Suprapubic skin (tissue), 4 donors: Measurements from ENCODE around the gene DEPDC5. TPM values are rescaled to one million over a fixed set of nuclear protein-coding genes. Genes with fewer than 3 reads are reported as not detected.

ENCODE experiments used
- DNase-seq, 2 donors: peaks; one replicate each; pipeline ENCODE4 v3.0.0-alpha.2; 2019; ENCODE audit warnings: low spot score in 2 of 2
- H3K27ac ChIP-seq: fragments of 200-600 bp; sonication (generic); one replicate; pipeline ENCODE4 v1.5.1; 2019
- H3K27me3 ChIP-seq: fragments of 200-600 bp; sonication (generic); one replicate; pipeline ENCODE4 v1.5.1; 2019
- H3K36me3 ChIP-seq: fragments of 200-600 bp; sonication (generic); one replicate; pipeline ENCODE4 v1.5.1; 2019
- H3K4me1 ChIP-seq: fragments of 200-600 bp; sonication (generic); one replicate; pipeline ENCODE4 v1.5.1; 2019
- H3K4me3 ChIP-seq: fragments of 200-600 bp; sonication (generic); one replicate; pipeline ENCODE4 v1.5.1; 2019; ENCODE audit warnings: mild to moderate bottlenecking
- H3K9me3 ChIP-seq: fragments of 200-600 bp; sonication (generic); one replicate; pipeline ENCODE4 v1.5.1; 2019
- CTCF ChIP-seq, 2 donors: fragments of 200-600 bp in 1 of 2; fragments of 450-650 bp in 1 of 2; sonication (generic) in 1 of 2; IDR thresholded peaks; one replicate each; pipeline ENCODE4 v1.5.1; 2016 to 2019; ENCODE audit warnings: antibody characterized with exemption in 2 of 2, mild to moderate bottlenecking in 1 of 2, moderate library complexity in 1 of 2
- EP300 ChIP-seq: sonication (generic); formaldehyde crosslinking; IDR thresholded peaks from one replicate; pipeline ENCODE4 v1.6.1; 2017; ENCODE audit warnings: antibody characterized with exemption
- POLR2A ChIP-seq, 2 donors: fragments of 450-650 bp; IDR thresholded peaks; one replicate each; pipeline ENCODE4 v1.6.1; 2017; ENCODE audit warnings: antibody characterized with exemption in 2 of 2, mild to moderate bottlenecking in 2 of 2, moderate library complexity in 2 of 2
- POLR2AphosphoS5 ChIP-seq, 3 donors: sonication (generic); formaldehyde crosslinking; IDR thresholded peaks; one replicate each; pipeline ENCODE4 v1.6.1; 2017; ENCODE audit warnings: antibody characterized with exemption in 3 of 3
- WGBS: methylation state at CpG from one replicate; pipeline ENCODE4 v1.1.5; 2018; 5-methylcytosine and 5-hydroxymethylcytosine counted together
- total RNA-seq, 4 donors: library from RNA; depleted of rRNA; stranded (reverse); fragments of >200 nt; gene quantifications; one replicate each; pipeline ENCODE4 v1.1.0, GENCODE V29; 2016

Gene DEPDC5
- total RNA-seq, 4 donors from 2014 or later = 10.2 to 35.6 (median 15.5) TPM

- no peaks in the 10 kb centered on the region for H3K27me3 ChIP-seq
- peaks cover 72% of the 10 kb centered on the region for H3K36me3 ChIP-seq
- no peak for TF ChIP-seq CTCF (IDR thresholded peaks at IDR 0.05)
- no peak for TF ChIP-seq POLR2A (IDR thresholded peaks at IDR 0.05)
- TF ChIP-seq EP300 = no peak
- no peak for TF ChIP-seq POLR2AphosphoS5 (IDR thresholded peaks at IDR 0.05)
- 90% methylated on average over 9 of the region's 9 CpGs for WGBS
- no peaks in the 10 kb centered on the region for H3K9me3 ChIP-seq
- DNase-seq = peak in 1 of 2 donors; percentile 11
- no peak overlapping the region for H3K4me3 ChIP-seq
- no peaks in the 10 kb centered on the region for H3K4me1 ChIP-seq
- H3K27ac ChIP-seq = no peak overlapping the region
Observed at GRCh38 chr22:31852691-31853421, 99.0 kb downstream of the DEPDC5 start.

- no peak for DNase-seq
- Histone ChIP-seq H3K36me3 (peaks cover 62% of the 10 kb centered on the region), H3K27me3 (no peaks in the 10 kb centered on the region), H3K4me1 (no peaks in the 10 kb centered on the region), H3K4me3 (no peak overlapping the region), H3K9me3 (no peaks in the 10 kb centered on the region), H3K27ac (no peak overlapping the region)
- 100% methylated on average over 5 of the region's 6 CpGs for WGBS
- TF ChIP-seq POLR2A (IDR thresholded peaks at IDR 0.05) (no peak), POLR2AphosphoS5 (IDR thresholded peaks at IDR 0.05) (no peak), EP300 (no peak), CTCF (IDR thresholded peaks at IDR 0.05) (no peak)
Observed at GRCh38 chr22:31853736-31854495, 100.1 kb downstream of the DEPDC5 start.

DNA sequence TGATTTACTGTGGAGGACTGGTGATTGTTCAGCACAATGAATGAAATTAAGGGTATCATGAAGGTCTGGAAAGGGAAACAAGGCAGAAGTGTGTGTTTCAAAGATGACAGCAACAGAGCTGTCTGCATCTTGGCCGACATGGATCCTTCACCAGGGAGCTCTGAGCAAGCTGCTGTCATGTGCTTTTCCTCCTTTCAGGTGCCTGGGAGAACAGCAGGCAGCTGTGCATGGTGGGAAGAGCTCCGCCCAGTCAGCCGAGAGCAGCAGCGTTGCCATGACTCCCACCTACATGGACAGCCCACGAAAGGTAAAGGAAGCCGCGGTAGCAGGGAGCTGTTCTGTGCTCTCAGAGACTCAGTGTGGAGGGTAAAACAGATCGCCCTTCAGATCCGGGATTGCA, 103.4 kb downstream of the DEPDC5 start:
- Histone ChIP-seq H3K27me3 (no peaks in the 10 kb centered on the region), H3K36me3 (peaks cover 56% of the 10 kb centered on the region), H3K4me1 (no peaks in the 10 kb centered on the region), H3K4me3 (no peak overlapping the region), H3K9me3 (no peaks in the 10 kb centered on the region), H3K27ac (no peak overlapping the region)
- WGBS = 63% methylated on average over 9 of the region's 9 CpGs
- no peak for DNase-seq
- TF ChIP-seq EP300 (no peak), POLR2A (IDR thresholded peaks at IDR 0.05) (no peak), POLR2AphosphoS5 (IDR thresholded peaks at IDR 0.05) (no peak), CTCF (IDR thresholded peaks at IDR 0.05) (no peak)

DNA sequence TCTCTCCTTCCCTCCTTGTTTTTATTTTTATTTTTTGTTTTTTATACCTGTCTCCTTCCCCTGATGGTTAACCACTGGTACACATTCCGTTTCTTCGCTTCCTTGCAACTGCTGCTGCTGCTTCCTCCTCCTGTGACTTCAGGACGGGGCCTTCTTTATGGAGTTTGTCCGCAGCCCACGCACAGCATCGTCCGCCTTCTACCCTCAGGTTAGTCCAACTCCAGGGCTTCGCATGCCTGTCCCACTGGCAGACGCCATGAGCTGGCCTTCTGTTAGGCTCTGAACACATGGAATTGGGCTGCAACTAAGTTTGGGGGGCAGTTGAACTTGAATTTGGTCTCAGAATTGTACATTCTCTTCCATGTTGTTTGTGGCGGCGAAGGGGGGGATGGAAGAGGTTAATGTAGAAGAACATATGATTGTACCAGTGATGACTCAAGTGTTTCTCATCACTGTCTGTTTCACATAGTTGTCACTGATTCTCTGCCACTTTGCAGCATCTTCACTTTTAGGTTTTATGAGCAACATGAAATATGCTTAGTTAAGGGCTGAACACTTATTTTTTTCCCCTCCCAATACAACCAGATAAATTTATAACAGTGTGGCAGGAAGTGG, 107.5 kb downstream of the DEPDC5 start:
- no peak overlapping the region for H3K27ac ChIP-seq
- 94% methylated on average over 11 of the region's 11 CpGs for WGBS
- H3K4me1 ChIP-seq = no peaks in the 10 kb centered on the region
- H3K36me3 ChIP-seq = peaks cover 33% of the 10 kb centered on the region
- TF ChIP-seq CTCF (IDR thresholded peaks at IDR 0.05) = no peak
- no peak for TF ChIP-seq POLR2A (IDR thresholded peaks at IDR 0.05)
- TF ChIP-seq POLR2AphosphoS5 (IDR thresholded peaks at IDR 0.05) = no peak
- TF ChIP-seq EP300 = no peak
- no peaks in the 10 kb centered on the region for H3K9me3 ChIP-seq
- H3K4me3 ChIP-seq = no peak overlapping the region
- DNase-seq = no peak
- no peaks in the 10 kb centered on the region for H3K27me3 ChIP-seq

DNA sequence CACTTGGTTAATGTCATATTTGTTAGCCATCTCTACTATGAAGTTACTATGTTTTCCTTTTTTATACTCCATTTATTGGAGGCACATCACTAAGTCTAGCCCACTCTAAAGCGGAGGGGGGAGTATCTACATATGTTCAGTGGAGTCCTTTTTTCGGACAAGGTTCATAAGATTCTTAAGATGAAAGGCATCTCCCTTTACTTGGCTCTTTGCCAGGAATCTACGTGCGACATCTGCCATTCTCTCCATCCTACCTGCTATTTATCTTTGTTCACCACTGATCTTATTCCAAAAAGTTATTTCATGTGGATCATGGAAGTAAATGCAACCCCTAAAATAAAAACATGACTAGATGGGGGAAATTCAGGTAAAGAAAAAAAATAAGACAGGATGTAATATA, 113.1 kb downstream of the DEPDC5 start:
- Histone ChIP-seq H3K27me3 (no peaks in the 10 kb centered on the region), H3K9me3 (no peaks in the 10 kb centered on the region), H3K36me3 (peaks cover 20% of the 10 kb centered on the region), H3K4me1 (peaks cover 5% of the 10 kb centered on the region), H3K4me3 (no peak overlapping the region), H3K27ac (no peak overlapping the region)
- TF ChIP-seq POLR2AphosphoS5 (IDR thresholded peaks at IDR 0.05) (no peak), CTCF (IDR thresholded peaks at IDR 0.05) (no peak), EP300 (no peak), POLR2A (IDR thresholded peaks at IDR 0.05) (no peak)
- 62% methylated on average over 4 of the region's 4 CpGs for WGBS
- no peak for DNase-seq
